B cell (primary cell): ENCODE measurements around the gene IRGC. TPM values are rescaled to one million over a fixed set of nuclear protein-coding genes. Genes with fewer than 3 reads are reported as not detected.

Source experiments
- ATAC-seq: fragments of 200-7000 bp; cut with Tn5 transposase; one replicate; pipeline ENCODE4 v1.10.0; 2021; ENCODE audit warnings: low read depth, mild to moderate bottlenecking, moderate number of reproducible peaks, moderate library complexity
- CTCF ChIA-PET: fragments of 350-600 bp; sonication (Branson Sonifier 250); formaldehyde crosslinking; loops from one replicate; lab custom pipeline; 2021; ENCODE audit warnings: antibody characterized with exemption, inconsistent platforms; lab: Charles Lee
- POLR2A ChIA-PET: fragments of 350-600 bp; sonication (Branson Sonifier 250); formaldehyde crosslinking; loops from one replicate; lab custom pipeline; 2021; ENCODE audit warnings: antibody characterized with exemption; lab: Charles Lee
- DNase-seq: peaks from one replicate; pipeline ENCODE4 v3.0.0; 2013
- H2AFZ ChIP-seq: 2 replicates; pipeline ENCODE4 v1.6.1; 2012; ENCODE audit warnings: mild to moderate bottlenecking, low read depth, low read length; ENCODE audit not compliant: insufficient read depth, poor library complexity, severe bottlenecking
- H3K27ac ChIP-seq, 2 donors: 1 replicate in 1 of 2; 2 replicates in 1 of 2; pipeline ENCODE4 v1.5.1; 2012 to 2013; ENCODE audit warnings: low read length in 2 of 2, mild to moderate bottlenecking in 2 of 2, moderate library complexity in 1 of 2
- H3K27me3 ChIP-seq, 4 experiments: fragments of 200-600 bp in 1 of 4; sonication (generic) in 1 of 4; replicated peaks in 1 of 4; 1 replicate in 2 of 4; 2 replicates in 2 of 4; pipeline versions ENCODE4 v1.6.1 to v1.7.0; 2013 to 2016; ENCODE audit warnings: low read length in 3 of 4, mild to moderate bottlenecking in 2 of 4, mixed read lengths in 1 of 4, moderate library complexity in 1 of 4; ENCODE audit not compliant: insufficient read depth in 4 of 4, control insufficient read depth in 3 of 4; ENCODE audit errors: control extremely low read depth in 1 of 4
- H3K36me3 ChIP-seq, 2 experiments: replicated peaks in 1 of 2; 1 replicate in 1 of 2; 2 replicates in 1 of 2; pipeline versions ENCODE4 v1.6.1 to v1.7.1; 2013; ENCODE audit warnings: low read length in 1 of 2; ENCODE audit not compliant: insufficient read depth in 2 of 2, control insufficient read depth in 1 of 2; ENCODE audit errors: control extremely low read depth in 1 of 2, extremely low read depth in 1 of 2
- H3K4me1 ChIP-seq, 2 donors: fragments of 200-600 bp in 1 of 2; sonication (generic) in 1 of 2; 1 replicate in 1 of 2; 2 replicates in 1 of 2; pipeline versions ENCODE4 v1.5.1 to v1.6.1; 2013 to 2017; ENCODE audit warnings: low read length in 2 of 2; ENCODE audit not compliant: control insufficient read depth in 2 of 2, insufficient read depth in 2 of 2
- H3K4me2 ChIP-seq: replicated peaks from 2 replicates; pipeline ENCODE3; 2012; ENCODE audit warnings: mild to moderate bottlenecking, low read depth, low read length; ENCODE audit not compliant: poor library complexity, severe bottlenecking
- H3K4me3 ChIP-seq, 5 experiments: fragments of 200-600 bp in 1 of 5; sonication (generic) in 1 of 5; 1 replicate in 3 of 5; 2 replicates in 2 of 5; pipeline versions ENCODE4 v1.5.1 to v1.7.0; 2011 to 2016; ENCODE audit warnings: low read length in 4 of 5, mild to moderate bottlenecking in 4 of 5, low read depth in 2 of 5, control low read depth in 1 of 5, moderate library complexity in 1 of 5; ENCODE audit not compliant: insufficient read depth in 1 of 5; ENCODE audit errors: control extremely low read depth in 1 of 5, extremely low read depth in 1 of 5
- H3K79me2 ChIP-seq: fragments of 200-600 bp; sonication (generic); one replicate; pipeline ENCODE4 v1.6.0; 2016; ENCODE audit warnings: low read length; ENCODE audit not compliant: control insufficient read depth, insufficient read depth
- H3K9ac ChIP-seq: fragments of 200-600 bp; sonication (generic); 2 replicates; pipeline ENCODE4 v1.6.1; 2017; ENCODE audit warnings: mild to moderate bottlenecking, low read length, moderate library complexity
- H3K9me3 ChIP-seq, 3 donors: one replicate each; pipeline versions ENCODE4 v1.6.1 to v1.7.1; 2013; ENCODE audit warnings: low read length in 2 of 3; ENCODE audit not compliant: control insufficient read depth in 2 of 3, insufficient read depth in 1 of 3; ENCODE audit errors: control extremely low read depth in 1 of 3
- H4K20me1 ChIP-seq: 2 replicates; pipeline ENCODE4 v1.6.0; 2012; ENCODE audit warnings: mild to moderate bottlenecking, low read length; ENCODE audit not compliant: insufficient read depth, control insufficient read depth, poor library complexity, severe bottlenecking
- H3K27ac Mint-ChIP-seq: one replicate; pipeline ENCODE4 v1.8.0; 2021; ENCODE audit warnings: mixed read lengths
- H3K27me3 Mint-ChIP-seq: one replicate; pipeline ENCODE4 v1.8.0; 2021; ENCODE audit warnings: mixed read lengths
- H3K4me1 Mint-ChIP-seq: one replicate; pipeline ENCODE4 v1.8.0; 2021; ENCODE audit warnings: mixed read lengths
- H3K4me3 Mint-ChIP-seq: one replicate; pipeline ENCODE4 v1.8.0; 2021; ENCODE audit warnings: mixed read lengths
- H3K9me3 Mint-ChIP-seq: one replicate; pipeline ENCODE4 v1.8.0; 2022; ENCODE audit warnings: mixed read lengths; ENCODE audit not compliant: insufficient read depth
- CTCF ChIP-seq: fragments of 200-600 bp; IDR thresholded peaks from one replicate; pipeline ENCODE4 v1.8.0; 2022; ENCODE audit warnings: antibody characterized with exemption, mild to moderate bottlenecking
- EZH2 ChIP-seq: IDR thresholded peaks from 2 replicates; pipeline ENCODE4 v1.6.1; 2012; ENCODE audit warnings: borderline replicate concordance, low read depth, mild to moderate bottlenecking, moderate library complexity, low read length; ENCODE audit not compliant: insufficient read depth, poor library complexity, severe bottlenecking
- WGBS: methylation state at CpG from one replicate; pipeline ENCODE4 v1.1.5; 2013; ENCODE audit warnings: missing lambda C conversion rate; ENCODE audit not compliant: insufficient coverage; 5-methylcytosine and 5-hydroxymethylcytosine counted together
- intact Hi-C: fragments of 100-400 bp; cut with micrococcal nuclease; formaldehyde crosslinking; loops from one replicate; pipeline ENCODE4 v1.10.0; 2022
- polyA plus RNA-seq: library from polyadenylated mRNA; depleted of rRNA; stranded (reverse); fragments of >200 nt; gene quantifications from 2 replicates; pipeline ENCODE4 v1.2.3, GENCODE V29; 2012
- total RNA-seq, 2 donors: library from RNA; stranded (reverse); fragments of 120-200 nt in 1 of 2; gene quantifications; 1 replicate in 1 of 2; 2 replicates in 1 of 2; pipeline versions ENCODE4 v1.2.3 to v1.2.4, GENCODE V29; 2013 to 2022

The IRGC gene
- total and polyA plus RNA-seq, 2 donors (not counting 1 experiment from before 2014, with no cell fraction given) = not detected

GRCh38 chr19:43726736-43727592 lies 11.1 kb downstream of the IRGC start:
- ATAC-seq (no peak), DNase-seq (peak; percentile 37)
- H2AFZ ChIP-seq = no peak overlapping the region
- H4K20me1 ChIP-seq = no peaks in the 10 kb centered on the region
- H3K36me3 ChIP-seq = peaks cover 0 to 35% of the 10 kb centered on the region in 2 experiments
- no peak overlapping the region for H3K27ac ChIP-seq
- no peak overlapping the region for H3K4me3 ChIP-seq
- H3K4me1 ChIP-seq = peaks cover 36 to 38% of the 10 kb centered on the region in 2 donors
- no peak overlapping the region for H3K9ac ChIP-seq
- no peaks in the 10 kb centered on the region for H3K9me3 ChIP-seq
- no peaks in the 10 kb centered on the region for H3K79me2 ChIP-seq
- Mint-ChIP-seq H3K27me3 (no peaks in the 10 kb centered on the region), H3K4me1 (peaks cover 26% of the 10 kb centered on the region), H3K4me3 (peak overlapping the region; percentile 4), H3K27ac (peak overlapping the region; percentile 12), H3K9me3 (no peaks in the 10 kb centered on the region)
- ChIA-PET POLR2A (no interaction called here), CTCF (interaction anchor here (2.0 kb wide), 1 partner anchor 18 kb away, joined by 8 read pairs; no protein-coding TSS in a partner anchor)
- no peak overlapping the region for H3K4me2 ChIP-seq
- TF ChIP-seq CTCF (no peak), EZH2 (no peak)
- intact Hi-C loops = no loop called here
- 59% methylated on average over 15 of the region's 15 CpGs for WGBS
- no peaks in the 10 kb centered on the region for H3K27me3 ChIP-seq

GRCh38 chr19:43727593-43727853 lies 11.6 kb downstream of the IRGC start:
- H2AFZ ChIP-seq = no peak overlapping the region
- DNase-seq (no peak), ATAC-seq (no peak)
- CTCF ChIA-PET = no interaction called here
- H3K27me3 Mint-ChIP-seq = no peaks in the 10 kb centered on the region
- H3K27ac ChIP-seq = no peak overlapping the region
- H3K4me2 ChIP-seq = no peak overlapping the region
- no peak overlapping the region for H3K4me3 ChIP-seq
- intact Hi-C loops = no loop called here
- peaks cover 28% of the 10 kb centered on the region for H3K4me1 Mint-ChIP-seq
- peaks cover 36 to 38% of the 10 kb centered on the region in 2 donors for H3K4me1 ChIP-seq
- whole genome bisulfite sequencing = 60% methylated on average over 2 of the region's 4 CpGs
- H3K36me3 ChIP-seq = peaks cover 0 to 41% of the 10 kb centered on the region in 2 experiments
- H3K9me3 Mint-ChIP-seq = no peaks in the 10 kb centered on the region
- no peaks in the 10 kb centered on the region for H3K79me2 ChIP-seq
- H3K27me3 ChIP-seq = no peaks in the 10 kb centered on the region
- H4K20me1 ChIP-seq = no peaks in the 10 kb centered on the region
- no peak overlapping the region for H3K4me3 Mint-ChIP-seq
- no peak overlapping the region for H3K9ac ChIP-seq
- no peaks in the 10 kb centered on the region for H3K9me3 ChIP-seq
- no peak for TF ChIP-seq CTCF
- POLR2A ChIA-PET = no interaction called here
- H3K27ac Mint-ChIP-seq = no peak overlapping the region
